HG03159 (cell line): ENCODE measurements around the gene SERPINA10.

ENCODE experiments used
- ATAC-seq: cut with Tn5 transposase; IDR thresholded peaks from one replicate; pipeline ENCODE4 v1.9.1; 2021; ENCODE audit warnings: mild to moderate bottlenecking, moderate library complexity; ENCODE audit not compliant: unreplicated experiment

The SERPINA10 gene, protein sequence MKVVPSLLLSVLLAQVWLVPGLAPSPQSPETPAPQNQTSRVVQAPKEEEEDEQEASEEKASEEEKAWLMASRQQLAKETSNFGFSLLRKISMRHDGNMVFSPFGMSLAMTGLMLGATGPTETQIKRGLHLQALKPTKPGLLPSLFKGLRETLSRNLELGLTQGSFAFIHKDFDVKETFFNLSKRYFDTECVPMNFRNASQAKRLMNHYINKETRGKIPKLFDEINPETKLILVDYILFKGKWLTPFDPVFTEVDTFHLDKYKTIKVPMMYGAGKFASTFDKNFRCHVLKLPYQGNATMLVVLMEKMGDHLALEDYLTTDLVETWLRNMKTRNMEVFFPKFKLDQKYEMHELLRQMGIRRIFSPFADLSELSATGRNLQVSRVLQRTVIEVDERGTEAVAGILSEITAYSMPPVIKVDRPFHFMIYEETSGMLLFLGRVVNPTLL

DNA sequence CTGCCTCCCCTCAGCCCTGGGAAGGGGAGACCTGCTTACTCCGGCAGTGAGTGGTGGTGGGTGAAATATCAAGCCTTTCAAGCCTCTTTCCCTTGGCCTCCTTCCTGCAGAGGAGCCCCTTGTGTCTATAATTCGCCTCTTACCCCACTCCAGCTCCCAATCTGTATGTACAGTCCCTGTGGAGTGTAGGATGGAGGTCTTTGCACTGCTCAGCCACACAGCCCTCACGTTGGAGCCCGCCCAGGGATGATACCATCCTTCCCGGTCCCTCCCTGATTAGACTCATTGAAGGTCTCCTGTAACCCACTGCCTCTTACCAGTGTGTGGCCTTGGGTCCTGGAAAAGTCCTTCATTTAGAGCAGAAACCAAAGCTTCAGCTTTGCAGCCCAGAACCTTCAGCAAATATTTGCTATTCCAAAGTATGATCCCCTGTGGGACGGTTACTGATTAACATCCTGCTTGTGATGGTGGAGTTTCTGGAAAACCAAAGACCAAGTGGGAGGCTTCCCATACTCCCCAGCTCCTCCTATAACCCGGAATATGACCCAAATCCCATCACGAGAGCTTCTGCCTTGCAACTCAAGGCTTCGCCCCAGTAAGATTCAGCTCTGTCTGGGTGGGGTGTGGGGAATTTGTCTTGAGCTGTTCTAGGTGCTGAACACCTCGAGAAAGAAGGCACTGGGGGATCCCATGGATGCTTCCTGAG is at the start of gene SERPINA10:
Gene SERPINA10 (minus strand): TSS at position 397 of the 706 bp plus-strand sequence. CDS start 2,675 bp downstream, outside the sequence.
- ATAC-seq, result no peak

GRCh38 chr14:94342334-94342934 is 49.4 kb upstream of the SERPINA10 start:
- no peak for ATAC-seq

GRCh38 chr14:94341656-94342333 is 48.7 kb upstream of the SERPINA10 start:
- no peak for ATAC-seq

DNA sequence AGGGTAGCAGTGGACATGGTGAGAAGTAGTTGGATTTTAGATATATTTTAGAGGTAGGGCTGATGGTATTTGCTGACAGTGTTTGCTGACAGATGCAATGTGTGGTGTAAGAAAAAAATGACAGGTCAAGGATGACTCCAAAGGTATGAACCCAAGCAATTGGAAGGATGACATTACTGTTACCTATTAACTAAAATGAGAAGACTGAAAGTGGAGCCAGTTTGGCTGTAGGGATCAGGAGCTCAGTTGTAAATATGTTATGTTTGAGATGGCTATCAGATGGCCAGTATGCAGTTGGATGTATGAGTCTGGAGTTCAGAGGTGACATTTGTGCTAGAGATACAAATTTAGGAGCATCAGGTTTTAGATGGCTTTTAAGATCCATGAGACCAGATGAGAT is 47.5 kb upstream of the SERPINA10 start:
- no peak for ATAC-seq

- ATAC-seq, result no peak
Observed at GRCh38 chr14:94338023-94338422, 45.0 kb upstream of the SERPINA10 start.

DNA sequence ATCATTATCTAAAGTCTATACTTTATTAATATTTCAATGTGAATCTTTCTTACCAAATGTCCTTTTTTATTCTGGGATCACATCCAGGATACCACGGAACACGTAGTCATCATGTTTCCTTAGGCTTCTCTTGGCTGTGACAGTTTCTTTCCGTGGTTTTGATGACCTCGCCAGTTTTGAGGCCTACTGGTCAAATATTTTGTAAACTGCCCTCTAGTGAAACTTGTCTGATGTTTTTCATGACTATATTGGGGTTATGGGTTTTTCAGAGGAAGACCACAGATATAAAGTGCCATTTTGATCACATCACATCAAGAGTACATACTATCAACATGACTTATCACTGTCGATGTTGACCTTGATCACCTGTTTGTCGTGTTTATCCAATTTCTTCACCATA is 44.2 kb upstream of the SERPINA10 start:
- ATAC-seq, result no peak

DNA sequence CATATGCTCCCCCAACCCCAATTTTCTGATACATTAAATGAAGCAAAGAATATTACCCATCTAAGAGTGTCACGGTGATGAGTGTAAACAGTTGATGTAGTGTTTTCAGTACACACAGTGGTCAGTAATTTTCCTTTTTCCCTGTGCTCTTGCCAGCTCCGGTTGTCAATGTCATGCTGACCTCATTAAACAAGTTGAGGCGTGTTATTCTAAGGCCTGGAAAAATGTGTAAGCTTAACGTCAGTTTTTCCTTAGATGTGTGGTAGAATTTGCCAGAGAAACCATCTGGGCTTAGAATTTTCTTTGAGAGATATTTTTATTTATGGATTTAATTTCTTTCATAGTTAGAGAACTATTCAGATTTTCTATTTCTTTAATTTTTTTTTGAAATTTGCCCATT is 41.8 kb upstream of the SERPINA10 start:
- ATAC-seq, result no peak

- ATAC-seq, result no peak
Observed at GRCh38 chr14:94332587-94332986, 39.5 kb upstream of the SERPINA10 start.

- no peak for ATAC-seq
Observed at GRCh38 chr14:94332063-94332583, 39.1 kb upstream of the SERPINA10 start.

GRCh38 chr14:94331462-94331861 is 38.4 kb upstream of the SERPINA10 start:
- ATAC-seq, result no peak

GRCh38 chr14:94330857-94331256 is 37.8 kb upstream of the SERPINA10 start:
- no peak for ATAC-seq

DNA sequence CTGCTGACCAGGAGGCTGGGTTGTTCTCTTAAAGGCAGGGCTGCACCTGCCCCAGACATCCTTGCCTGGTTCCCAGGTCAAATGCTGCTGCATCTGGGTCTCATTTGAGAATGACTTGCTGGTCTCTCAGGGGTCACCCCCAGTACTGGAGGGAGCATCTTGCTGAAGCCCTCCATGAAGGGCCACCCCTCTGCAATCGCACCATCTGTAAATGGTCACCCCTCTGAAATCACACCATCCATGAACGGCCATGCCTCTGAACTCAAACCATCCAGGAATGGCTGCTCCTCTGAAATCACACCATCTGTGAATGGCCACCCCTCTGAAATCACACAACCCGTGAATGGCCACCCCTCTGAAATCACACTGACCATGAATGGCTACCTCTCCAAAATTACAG is 37.4 kb upstream of the SERPINA10 start:
- ATAC-seq, result no peak

DNA sequence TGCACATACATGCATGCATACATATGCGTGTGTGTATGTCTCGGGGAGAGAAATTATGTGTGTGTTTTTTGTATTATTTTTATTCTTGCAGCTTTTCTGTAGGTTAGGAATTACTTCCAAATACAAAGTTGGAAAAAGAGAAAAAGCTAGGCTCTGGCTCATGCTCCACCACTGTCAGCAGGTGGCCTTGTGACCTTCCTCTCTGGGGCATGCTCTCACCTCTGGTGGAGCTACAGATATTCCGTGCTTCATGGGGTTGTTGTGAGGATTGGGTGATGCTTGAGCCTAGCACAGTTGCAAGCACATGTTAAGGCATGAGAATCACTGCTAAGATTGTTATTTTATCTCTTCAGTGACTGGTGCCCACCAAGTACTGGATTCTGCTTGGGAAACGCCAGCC is 36.8 kb upstream of the SERPINA10 start:
- ATAC-seq, result no peak

GRCh38 chr14:94328196-94328595 is 35.1 kb upstream of the SERPINA10 start:
- ATAC-seq, result no peak

DNA sequence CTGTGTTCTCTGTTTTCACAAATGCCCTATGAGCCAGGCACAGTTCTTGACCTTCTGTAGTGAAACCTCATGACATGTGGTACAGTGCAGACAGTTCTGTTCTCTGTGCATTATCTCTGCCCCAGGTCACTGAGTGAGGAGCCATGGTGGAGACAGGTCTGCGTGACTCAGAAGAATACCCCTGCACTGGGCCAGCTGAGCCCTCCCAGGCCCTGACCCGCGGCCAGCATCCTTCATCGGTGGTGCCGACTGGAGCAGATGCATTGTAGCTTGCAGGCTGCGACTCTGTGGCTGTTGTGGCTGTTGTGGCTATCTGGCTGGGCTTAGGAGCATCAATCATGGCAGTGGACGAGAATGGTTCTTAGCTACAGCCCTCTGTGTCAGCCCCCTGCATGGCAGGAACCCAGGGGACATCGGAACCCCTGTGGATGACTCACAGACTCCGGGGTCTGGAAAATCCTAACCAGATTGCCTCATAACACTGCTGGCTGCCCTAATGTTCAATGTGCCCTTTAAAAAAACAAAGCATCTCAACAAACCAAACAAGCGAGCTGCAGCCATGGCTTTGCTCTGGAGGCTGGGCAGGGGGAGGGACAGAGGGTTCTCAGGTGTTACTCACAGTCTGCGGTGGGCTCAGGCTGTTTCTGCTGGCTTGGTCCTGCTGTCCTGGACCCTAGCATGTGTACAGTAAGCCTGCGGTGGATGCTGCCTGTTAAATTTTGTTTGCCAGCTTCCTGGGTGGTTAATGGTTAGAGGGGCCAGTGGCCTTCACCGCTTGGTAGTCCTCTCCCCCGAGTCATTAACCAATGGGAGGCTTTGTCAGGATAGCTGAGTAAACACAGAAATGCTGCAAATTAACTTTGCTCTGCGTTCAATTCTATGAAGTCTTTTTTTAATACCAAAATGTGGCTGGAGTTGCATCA is 29.8 kb upstream of the SERPINA10 start, which contains the start of gene SERPINA6:
Gene SERPINA6 (minus strand): TSS at position 689 of the 923 bp plus-strand sequence. CDS start 8,688 bp downstream, outside the sequence.
- no peak for ATAC-seq

GRCh38 chr14:94321421-94322271 is 28.6 kb upstream of the SERPINA10 start:
- ATAC-seq, result no peak

DNA sequence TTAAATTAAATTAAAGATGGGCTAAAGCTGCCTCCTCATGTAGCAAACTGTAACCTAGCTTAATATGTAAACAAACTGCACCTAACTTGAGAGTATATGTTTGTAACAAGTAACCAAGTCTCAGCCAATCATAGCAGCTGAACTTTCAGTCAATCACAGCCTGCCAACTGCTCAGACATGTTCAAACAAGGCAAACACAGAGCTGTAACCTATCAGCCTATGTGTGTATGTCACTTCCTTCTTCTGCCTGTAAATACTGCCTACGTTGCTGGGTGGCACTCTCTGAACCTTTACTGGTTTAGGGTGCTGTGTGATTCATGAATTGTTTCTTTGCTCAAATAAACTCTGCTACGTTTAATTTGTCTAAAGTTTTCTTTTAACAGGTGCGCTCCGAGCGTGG is 27.2 kb upstream of the SERPINA10 start:
- ATAC-seq, result no peak

GRCh38 chr14:94317259-94317658 is 24.2 kb upstream of the SERPINA10 start:
- no peak for ATAC-seq

GRCh38 chr14:94316692-94317091 is 23.6 kb upstream of the SERPINA10 start:
- ATAC-seq, result no peak
